ENCODE data around the gene NAXD.
"Not testable (repeated sequence)": the region's sequence is repeated elsewhere in the genome, so short reads cannot be mapped to it uniquely, and the experiment has no call there.

The NAXD gene

DNA sequence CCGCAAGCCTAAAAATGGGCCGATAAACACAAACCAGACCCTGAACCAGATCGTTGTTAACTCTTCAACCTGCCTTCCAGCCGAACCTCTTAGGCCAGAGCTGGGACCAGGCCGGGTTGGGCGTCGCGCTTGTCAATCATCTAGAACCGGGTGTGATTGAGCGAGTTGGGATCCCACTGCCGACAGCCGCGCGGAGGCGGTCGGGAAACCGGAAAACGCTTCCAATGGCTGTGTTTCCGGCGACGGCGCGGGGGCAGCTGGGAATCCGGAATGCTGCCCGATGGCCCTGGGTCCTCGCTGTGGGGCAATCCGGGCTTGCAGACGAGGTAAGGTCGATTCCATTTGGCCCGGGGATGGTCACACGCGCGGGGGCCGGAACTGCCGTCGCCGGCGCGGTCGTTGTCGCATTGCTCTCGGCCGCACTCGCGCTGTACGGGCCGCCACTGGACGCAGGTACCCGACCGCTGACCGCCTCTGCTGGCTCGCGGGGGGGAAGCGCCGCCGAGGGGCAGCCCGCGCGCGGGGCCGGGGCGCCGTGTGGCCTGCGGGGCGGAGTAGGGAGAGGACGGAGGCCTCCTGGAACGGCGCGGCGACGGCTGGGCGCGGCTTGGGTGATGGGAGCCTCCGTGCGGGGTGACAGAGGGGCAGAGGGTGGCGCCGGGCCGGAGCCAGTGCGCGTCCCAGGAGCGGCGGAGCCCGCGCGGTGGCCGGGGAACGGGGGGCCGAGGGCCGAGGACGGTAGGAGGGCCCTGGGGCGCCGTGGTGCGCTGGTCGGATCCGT lies at the start of gene NAXD:
Gene NAXD, plus strand, starts transcription at position 224 of the 781 bp plus-strand sequence. Its CDS starts 57 bp downstream, at position 281.
- DNase-seq, result peak; percentile 90

DNA sequence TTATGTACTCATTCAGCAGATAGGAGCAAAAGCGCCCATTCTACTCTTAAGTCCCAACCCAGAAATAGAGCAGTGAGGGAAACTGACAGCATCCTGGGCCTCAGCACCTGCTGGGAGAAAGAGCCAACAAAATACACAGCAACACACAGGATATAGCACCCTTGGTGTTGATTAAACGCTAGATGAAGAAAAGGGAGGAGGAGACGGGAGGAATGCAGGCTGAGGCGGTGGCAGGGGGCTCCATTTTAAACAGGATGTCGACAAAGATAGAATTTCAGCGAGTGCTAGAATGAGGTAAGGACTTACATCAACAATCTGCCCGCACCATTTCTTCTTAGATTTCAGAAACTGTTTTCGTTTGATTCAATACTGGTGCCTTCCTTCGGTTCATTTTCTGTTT lies 49.2 kb upstream of the NAXD start:
- no peak for DNase-seq

DNA sequence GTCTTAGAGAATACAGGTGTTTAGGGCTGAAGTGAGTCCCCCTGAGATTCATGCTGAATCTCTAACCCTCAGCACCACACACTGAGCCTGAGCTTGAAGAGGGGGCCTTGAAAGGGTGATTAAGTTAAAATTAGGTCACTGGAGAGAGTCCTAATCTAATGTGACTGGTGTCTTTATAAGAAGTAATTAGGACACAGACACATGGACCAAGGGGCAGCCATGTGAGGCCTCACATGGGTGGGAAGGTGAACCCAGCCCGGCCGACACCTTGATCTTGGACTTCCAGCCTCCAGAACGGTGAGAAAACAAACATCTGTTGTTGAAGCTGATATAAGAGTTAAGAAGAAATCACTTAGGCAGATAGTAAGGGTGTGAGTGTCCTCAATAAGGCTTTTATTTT lies 46.7 kb upstream of the NAXD start:
- no peak for DNase-seq

DNA sequence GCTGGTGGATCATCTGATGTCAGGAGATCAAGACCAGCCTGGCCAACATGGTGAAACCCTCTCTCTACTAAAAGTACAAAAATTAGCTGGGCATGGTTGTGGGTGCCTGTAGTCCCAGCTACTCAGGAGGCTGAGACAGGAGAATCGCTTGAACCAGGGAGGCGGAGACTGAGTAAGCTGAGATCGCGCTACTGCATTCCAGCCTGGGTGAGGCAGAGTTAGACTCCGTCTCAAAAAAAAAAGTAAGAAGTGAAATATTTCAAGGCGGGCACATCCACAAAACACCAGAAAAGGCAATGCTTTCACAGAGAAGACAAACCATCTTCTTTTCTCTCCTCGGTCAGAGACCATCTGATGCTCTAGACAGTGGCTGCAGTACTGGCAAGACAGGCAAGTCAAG lies 45.4 kb upstream of the NAXD start:
- DNase-seq, result not testable (repeated sequence)

DNA sequence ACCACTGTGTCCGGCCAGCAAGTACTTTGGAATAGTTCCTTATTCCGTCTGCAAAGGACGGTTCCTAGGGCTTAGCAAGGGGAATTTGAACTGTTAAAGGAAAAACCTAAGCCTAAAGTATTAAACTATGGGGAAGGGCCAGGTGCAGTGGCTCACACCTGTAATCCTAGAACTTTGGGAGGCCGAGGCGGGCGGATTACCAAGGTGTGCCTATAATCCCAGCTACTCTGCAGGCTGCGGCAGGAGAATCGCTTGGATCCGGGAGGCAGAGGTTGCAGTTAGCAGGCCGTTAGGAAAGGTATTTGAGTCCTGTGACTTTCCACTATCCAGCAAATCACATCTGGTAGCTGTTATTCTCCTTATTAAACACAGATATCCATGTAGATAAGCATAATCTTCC lies 44.5 kb upstream of the NAXD start:
- DNase-seq, result no peak

DNA sequence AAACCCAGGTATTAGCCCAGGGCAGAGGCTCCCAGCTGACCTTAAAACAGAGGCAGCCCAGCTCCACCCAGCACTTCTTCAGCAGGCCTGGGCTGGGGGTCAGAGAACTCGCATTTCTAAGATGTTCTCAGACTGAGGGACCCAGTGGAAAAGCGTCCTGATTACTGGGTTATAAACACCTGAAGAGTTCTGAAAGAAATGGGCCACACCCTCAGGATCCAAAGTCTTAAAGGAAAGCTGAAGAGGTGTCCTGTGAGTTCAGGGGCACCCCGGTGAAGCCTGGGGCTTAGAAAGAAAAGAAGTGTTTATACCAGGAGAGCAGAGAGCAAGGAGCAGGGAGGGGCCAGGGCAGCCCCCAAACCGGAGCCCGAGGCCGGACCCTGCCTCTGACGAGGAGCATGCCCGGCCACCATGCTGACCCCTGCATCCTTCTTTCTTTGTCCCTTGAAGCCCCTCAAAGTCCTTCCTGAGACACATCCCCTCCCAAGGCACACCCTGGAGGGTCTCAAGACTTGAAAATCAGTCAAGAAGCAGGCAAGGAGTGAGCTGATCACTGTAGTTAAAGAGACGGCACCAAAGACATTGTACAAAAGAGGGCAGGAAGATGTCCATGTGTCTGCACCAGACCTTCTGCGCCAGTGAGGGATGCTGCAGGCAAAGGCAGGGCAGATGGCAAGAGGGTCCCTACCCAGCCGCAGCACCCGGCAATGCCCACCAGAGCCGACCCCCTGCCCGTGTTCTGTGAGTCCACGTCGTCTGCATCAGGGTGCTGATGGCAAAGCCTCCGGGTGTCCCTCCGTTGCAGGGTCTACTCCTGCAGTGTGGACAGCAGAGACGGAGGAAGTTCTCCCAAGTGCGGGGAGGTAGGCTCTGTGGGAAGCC lies 43.2 kb upstream of the NAXD start:
- no peak for DNase-seq

DNA sequence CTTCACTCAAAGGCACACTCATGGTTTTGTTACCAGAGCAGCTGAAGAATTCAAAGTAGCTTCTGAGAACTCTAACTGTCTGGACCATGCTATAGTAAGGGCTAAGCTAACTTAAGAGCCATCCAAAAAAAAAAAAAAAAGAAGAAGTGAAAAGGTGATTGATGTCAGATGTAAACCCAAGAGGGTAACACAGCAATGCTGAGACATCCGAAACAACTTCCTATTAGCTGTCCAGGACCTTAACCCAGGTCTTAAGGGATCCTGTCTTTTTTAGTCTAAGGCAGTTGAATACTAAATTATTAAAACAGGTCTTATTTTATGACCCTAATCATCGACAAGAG lies 42.6 kb upstream of the NAXD start:
- DNase-seq, result no peak

DNA sequence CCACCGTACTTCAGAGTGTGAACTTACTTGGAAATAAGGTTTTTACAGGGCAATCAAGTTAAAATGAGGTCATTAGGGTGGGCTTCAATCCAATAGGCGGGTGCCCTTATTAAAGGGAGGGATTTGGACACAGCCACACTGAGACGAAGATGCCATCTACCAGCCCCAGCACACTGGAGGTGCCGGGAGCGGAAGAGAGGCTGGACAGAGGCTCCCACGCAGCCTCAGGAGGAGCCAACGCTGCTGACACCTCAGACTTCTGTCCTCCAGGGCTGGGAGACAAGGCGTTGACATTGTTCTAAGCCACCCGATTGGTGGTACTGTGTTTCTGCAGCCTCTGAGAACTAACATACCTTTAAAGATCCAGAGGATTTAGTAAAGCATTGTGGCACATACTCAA lies 41.2 kb upstream of the NAXD start:
- DNase-seq, result no peak

DNA sequence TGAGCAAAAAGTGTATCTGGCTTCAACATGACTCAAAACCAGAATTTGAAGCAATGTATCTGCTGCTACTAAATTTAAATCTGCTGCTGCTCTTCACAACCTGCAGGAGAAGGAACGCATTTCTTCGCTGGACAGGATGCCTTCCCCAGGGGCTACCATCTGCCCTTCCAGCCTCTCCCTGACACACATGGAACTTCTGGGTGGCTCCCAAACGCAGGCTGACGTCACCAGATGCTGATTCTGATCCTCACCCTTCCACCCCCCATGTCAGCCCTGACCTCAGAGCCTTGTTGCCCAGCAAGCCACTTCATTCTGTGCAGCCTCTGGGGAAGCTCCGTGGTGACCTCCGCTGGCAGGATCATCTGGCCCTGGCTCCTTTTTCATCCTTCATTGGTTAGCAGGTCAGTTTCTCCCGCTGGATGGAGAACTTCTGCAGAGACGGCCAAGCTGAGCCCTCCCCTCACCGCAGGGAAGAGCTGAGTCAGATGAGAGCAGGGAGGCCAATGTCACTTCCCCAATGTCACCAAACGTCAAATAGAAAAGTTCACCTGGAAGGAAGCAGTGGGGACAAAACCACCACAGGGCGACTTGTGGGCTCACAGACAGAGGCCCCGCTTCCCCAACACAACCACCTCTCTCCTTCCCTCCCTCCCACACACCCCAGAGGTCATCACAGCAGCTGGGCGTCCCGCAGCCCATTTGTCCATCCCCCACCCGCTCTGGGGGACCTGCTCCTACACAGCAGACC lies 39.8 kb upstream of the NAXD start:
- DNase-seq, result no peak

DNA sequence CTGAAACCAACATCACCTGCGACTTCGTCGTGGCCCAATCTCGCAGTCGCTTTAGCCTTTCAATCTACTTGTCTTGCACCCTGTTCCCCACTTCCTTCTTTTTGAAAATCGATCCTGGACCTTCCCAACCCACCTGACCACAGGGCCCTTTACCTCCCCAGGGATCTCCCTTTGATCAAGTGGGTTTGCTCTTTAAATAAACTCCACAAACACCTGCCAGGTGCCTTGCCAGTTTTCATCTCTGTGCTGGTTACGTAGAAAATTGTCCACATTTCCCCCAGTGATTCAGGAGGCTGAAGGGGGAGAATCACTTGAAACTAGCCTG lies 39.3 kb upstream of the NAXD start:
- no peak for DNase-seq

DNA sequence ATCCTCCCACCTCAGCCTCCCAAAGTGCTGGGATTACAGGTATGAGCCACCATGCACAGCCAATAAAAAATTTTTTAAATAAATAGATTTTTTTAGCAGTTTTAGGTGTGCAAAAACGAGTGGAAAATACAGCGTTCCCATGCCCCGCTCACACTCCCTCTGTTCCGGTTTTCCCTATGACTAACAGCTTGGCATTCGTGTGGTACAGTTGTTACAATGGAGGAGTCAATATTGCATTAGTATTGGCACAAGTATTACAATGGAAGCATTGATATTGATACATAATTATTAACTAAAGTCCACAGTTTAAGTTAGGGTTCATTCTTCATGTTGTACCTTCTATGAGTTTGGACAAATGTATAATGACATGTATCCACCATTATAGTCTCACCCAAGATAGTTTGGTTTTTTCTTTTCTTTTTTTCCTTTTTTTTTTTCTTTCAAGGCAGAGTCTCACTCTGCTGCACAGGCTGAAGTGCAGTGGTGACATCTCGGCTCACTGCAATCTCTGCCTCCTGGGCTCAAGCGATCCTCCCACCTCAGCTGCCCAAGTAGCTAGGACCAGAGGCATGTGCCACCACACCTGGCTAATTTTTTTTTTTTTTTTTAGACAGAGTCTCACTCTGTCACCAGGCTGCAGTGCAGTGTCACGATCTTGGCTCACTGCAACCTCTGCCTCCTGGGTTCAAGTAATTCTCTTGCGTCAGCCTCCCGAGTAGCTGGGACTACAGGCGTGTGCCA lies 38.4 kb upstream of the NAXD start:
- DNase-seq, result no peak

DNA sequence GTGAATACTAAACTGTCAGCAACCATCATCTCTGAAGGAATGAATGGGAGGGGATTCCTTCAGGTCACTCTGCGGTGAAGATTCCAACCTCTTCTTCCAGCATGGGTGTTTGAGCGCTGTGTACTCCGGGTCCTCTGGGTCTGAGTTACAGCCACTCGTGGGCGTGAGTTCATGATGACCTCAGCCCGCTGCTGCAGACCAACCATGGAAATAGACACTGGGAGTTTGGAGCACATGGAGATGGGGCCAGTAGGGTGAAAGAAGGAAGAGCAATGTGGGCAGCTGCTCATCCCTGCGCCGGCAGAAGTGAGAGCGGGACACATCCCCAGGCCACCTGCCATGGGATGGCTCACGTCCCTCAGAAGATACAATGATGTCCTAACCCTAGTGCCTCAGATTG lies 37.0 kb upstream of the NAXD start:
- DNase-seq, result no peak

DNA sequence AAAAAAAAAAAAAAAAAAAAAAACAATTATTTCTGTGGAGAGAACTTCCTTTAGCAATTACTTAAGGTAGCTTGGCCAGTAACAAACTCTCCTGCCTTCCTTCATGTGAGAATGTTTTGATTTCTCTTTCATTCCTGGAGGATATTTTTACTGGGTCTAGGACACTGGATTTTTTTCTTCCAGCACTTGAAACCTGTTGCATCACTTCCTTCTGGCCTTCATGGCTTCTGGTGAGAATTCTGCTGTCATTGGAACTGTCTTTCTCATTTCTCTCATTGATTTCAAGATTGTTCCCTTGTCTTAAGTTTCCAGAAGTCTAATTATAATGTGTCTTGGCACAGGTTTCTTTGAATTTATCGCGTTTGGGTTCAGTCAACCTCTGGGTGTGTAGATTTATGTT lies 34.5 kb upstream of the NAXD start:
- DNase-seq, result no peak

DNA sequence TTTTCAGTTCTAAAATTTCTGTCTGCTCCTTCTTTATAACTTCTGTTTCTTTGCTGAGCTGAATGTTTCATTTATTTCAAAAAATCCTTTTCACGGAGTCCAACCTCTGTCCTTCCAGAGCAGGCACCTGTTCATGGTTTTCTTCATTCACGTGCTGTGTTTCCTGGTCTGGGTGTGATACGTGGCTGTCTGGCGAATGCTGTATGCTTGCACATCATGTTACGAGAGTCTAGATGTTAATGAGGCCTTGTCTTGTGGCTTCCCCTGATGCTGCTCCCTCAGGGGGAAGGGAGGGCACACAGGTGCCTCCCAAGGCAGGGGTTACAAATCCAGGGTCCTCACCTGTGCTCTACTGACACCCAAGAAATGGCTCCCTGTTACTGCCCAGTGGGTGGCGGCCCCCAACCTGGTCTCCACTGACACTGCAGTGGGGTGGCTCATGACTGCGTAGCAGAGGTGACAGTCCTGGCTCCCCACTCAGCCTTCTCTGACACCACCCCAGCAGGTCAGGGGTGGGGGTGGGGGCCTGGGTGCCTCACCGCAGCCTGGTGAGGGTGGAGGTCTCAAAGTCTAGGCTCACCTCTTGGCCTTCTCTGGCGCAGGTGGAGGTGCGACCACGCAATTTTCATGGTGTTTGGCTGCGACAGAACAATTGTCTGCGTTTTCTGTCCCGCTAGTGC lies 33.7 kb upstream of the NAXD start:
- DNase-seq, result no peak

DNA sequence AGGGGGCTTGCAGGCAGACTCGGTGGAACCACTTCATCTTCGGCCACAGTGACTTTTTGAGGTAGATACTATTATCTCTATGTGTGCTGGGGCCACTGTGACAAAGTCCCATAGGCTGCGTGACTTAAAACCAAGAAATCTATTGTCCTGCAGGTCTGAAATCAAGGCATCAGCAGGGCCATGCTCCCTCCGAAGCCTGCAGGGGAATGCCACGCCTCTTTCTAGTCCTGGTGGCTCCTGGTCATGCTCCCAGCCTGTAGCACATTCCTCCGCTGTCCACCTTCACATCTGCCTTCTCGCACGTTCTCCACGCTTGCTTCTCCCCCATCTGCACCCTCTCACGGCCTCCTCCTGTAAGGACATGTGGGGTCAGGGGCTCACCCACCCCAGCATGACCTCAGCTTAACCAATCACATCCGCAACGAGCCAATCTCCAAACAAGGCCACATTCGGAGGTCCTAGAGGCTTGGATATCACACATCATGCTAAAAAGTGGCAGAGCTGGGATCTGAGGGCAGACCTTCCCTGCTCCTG lies 32.9 kb upstream of the NAXD start:
- DNase-seq, result no peak

DNA sequence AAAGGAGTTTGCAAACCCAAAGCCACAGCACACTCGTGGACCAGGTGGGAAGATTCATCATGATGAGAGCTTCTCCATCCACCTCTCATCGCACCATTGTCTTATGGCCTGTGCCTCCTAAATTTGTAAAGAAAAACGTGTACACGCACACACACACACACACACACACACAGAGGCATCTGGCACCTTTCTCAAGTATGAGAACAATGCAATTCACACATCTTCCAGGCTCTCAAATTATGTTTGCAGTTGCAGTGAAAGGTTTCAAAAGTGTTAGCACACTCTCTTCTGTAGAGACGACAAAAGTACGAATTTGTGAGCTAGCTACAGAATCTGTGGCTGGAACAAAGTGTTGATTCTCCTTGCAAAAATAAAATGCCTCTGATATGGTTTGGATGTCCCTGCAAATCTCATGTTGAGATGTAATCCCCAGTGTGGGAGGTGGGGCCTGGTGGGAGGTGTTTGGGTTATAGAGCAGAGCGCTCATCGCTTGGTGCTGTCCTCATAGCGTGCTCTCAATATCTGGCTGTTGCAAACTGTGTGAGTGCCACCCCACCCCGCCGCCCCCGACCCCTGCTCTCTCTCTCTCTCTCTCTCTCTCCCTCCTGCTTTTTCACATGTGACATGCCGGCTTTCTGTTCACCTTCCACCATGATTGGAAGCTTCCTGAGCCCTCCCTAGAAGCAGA lies 32.0 kb upstream of the NAXD start:
- no peak for DNase-seq

DNA sequence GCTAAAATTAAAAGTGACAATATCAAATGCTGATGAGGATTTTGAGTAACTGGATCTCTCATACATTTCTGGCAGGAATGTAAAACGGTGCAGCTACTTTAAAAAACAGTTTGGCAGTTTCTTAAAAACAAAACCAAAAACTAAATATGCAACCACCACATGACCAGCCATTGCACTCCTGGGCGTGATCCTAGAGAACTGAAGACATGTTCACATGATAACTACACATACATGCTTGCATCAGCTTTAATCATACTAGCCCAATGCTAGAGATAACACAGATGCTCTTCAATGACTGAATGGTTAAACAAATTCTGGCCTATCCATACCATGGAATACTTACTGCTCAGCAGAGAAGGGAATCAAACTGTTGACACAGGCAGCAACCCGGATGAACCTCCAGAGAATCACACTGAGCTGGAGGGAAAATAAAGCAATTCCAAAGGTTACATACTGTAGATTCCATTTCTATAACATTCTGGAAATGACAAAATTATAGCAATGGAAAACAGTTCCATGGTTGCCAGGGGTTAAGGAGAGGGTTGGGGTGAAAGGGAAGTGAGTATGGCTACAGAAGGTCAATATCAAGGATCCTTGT lies 25.5 kb upstream of the NAXD start:
- DNase-seq, result no peak

DNA sequence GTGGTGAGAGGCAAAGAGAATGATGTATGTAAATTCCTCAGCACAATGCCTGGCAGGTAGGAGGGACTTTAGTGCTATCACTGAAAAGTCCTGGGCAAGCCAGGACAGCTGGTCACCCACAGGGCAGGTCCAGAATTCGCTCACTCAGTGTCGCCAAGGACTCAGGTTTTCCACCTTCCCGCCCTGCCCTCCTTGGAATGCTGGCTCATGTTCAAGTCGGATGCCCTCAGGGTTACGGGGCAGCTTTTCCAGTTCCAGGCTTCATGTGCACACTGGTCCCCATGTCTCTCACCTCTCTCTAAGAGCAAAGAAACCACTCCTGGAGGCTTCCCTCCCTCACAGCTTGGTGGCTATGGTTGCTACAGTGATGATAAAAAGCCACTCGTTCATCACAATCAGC lies 24.8 kb upstream of the NAXD start:
- no peak for DNase-seq

DNA sequence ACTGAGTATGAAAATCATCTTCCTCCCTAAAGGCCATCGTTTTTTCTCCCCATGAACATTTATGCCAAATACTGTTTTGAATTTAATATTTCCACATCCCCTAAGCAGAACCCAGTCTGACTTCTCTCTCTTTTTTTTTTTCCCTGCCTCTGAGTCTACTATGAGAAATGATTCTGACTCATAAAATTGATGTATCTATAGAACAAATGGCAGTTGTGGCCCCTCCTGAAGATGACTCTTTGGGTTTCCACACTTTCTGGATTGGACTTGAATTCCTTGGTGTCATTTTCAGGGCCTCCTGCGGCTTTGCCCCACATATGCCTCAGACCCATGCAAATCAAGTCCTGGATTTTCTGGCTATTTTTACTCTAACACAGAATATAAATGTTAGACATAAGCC lies 22.7 kb upstream of the NAXD start:
- no peak for DNase-seq

DNA sequence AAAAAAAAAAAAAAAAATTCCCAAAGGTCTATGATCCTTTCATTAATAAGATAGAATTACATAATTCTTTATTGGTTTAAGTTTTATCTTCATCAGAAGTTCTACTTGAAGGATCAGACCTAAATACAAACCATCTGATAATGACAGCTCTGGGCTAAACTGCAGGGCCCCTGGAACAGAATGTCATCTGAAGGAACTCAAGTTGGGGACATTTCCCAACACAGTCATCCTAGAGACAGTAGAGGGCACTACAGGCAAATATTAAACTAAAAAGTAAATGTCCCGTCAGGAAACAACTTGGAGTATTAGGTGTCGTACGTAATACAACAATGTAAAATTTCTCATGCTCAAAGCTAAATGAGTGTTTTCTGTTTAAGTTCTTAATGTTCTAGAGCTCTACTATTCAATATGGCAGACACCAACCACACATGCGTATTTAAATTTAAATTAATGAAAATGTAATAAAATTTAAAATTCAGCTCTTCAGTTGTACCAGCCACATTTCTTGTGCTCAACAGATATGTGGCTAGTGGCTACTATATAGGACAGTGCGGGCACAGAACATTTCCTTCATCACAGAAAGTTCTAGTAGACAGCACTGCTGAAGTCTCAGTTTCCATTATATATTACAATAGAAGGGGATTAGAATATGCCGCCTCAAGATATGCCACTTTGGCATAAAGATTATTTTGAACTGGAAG lies 21.8 kb upstream of the NAXD start:
- DNase-seq, result peak in 1 of 2 donors; percentile 36

Data from hippocampal formation (tissue), 2 donors.